Measurements from ENCODE around the gene ADCY9.

DNA sequence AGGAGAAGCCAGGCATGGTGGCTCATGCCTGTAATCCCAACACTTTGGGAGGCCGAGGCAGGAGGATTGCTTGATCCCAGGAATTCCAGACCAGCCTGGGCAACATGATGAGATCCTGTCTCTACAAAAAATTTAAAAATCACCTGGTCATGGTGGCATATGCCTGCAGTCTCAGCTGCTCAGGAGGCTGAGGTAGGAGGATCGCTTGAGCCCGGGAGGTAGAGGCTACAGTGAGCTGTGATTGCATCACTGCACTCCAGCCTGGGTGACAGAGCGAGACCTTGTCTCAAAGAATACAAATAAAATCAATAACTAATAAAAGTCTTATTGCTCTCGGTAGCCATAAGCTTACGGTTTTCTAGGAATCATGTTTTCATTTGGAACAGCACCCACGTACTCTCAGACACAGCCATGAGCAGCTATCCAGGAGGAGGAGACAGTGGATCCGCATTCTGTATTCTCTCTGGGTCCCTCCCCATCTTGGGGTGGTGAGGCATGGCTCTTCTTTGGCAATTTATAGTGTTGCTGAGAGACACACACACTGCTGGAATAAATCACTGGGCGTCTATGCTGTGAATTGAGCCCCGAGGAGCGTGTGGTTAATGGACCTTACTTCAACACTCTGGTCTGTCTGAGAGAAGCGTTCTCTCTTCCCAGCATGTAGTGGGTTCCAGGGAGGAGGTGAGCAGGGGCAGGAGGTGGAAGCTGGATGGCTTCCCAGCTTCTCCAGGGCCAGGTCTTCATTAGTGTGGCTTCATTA lies 8.5 kb upstream of the ADCY9 start:
- TF ChIP-seq, protein P1, sequence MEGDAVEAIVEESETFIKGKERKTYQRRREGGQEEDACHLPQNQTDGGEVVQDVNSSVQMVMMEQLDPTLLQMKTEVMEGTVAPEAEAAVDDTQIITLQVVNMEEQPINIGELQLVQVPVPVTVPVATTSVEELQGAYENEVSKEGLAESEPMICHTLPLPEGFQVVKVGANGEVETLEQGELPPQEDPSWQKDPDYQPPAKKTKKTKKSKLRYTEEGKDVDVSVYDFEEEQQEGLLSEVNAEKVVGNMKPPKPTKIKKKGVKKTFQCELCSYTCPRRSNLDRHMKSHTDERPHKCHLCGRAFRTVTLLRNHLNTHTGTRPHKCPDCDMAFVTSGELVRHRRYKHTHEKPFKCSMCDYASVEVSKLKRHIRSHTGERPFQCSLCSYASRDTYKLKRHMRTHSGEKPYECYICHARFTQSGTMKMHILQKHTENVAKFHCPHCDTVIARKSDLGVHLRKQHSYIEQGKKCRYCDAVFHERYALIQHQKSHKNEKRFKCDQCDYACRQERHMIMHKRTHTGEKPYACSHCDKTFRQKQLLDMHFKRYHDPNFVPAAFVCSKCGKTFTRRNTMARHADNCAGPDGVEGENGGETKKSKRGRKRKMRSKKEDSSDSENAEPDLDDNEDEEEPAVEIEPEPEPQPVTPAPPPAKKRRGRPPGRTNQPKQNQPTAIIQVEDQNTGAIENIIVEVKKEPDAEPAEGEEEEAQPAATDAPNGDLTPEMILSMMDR (IDR thresholded peaks at IDR 0.05; ENCODE audit: insufficient read depth, low read length): no peak
- TF ChIP-seq SPI1 (IDR thresholded peaks at IDR 0.05; ENCODE audit: borderline replicate concordance, low read depth) (no peak), GABPA (IDR thresholded peaks at IDR 0.05; ENCODE audit: low read depth) (no peak), POLR2AphosphoS5 (IDR thresholded peaks at IDR 0.05; ENCODE audit: low read depth) (no peak)
